ENCODE results near the gene IGFN1. TPM values are rescaled to one million over a fixed set of nuclear protein-coding genes. Genes with fewer than 3 reads are reported as not detected.

Gene IGFN1
- total and polyA plus RNA-seq, 3 donors from 2014 or later: 8.2 to 16.4 (median 12.5) TPM

- no peak for DNase-seq
- Histone ChIP-seq H3K27me3 (no peaks in the 10 kb centered on the region), H3K36me3 (ENCODE audit: low read depth, missing control alignments) (no peaks in the 10 kb centered on the region), H3K27ac (peak overlapping the region in 1 of 2 donors; percentile 8), H3K9me3 (no peaks in the 10 kb centered on the region), H3K4me1 (peaks cover 6% of the 10 kb centered on the region), H3K4me3 (peak overlapping the region in 1 of 2 donors; percentile 81)
- TF ChIP-seq POLR2A (IDR thresholded peaks at IDR 0.05) (no peak), CTCF (IDR thresholded peaks at IDR 0.05) (no peak)
- 59 to 71% methylated on average over 2 of the region's 2 CpGs for WGBS, 2 donors
- intact Hi-C loops (cut with DNase I; ENCODE audit: low total_unique reads): no loop called here
Measured at GRCh38 chr1:201169971-201170532, 20.6 kb upstream of the IGFN1 start.

GRCh38 chr1:201170533-201171062 lies 20.0 kb upstream of the IGFN1 start:
- peak overlapping the region; percentile 68 to 74 for H3K27ac ChIP-seq
- intact Hi-C loops (cut with DNase I; ENCODE audit: low total_unique reads): no loop called here
- H3K36me3 ChIP-seq (ENCODE audit: low read depth, missing control alignments): no peaks in the 10 kb centered on the region
- H3K27me3 ChIP-seq: no peaks in the 10 kb centered on the region
- peak overlapping the region; percentile 56 to 81 for H3K4me3 ChIP-seq
- H3K9me3 ChIP-seq: no peaks in the 10 kb centered on the region
- TF ChIP-seq CTCF (IDR thresholded peaks at IDR 0.05): peak in 1 of 3 experiments; percentile 9
- peak; percentile 34 for TF ChIP-seq POLR2A (IDR thresholded peaks at IDR 0.05)
- 4 to 5% methylated on average over 21 to 26 of the region's 26 CpGs for WGBS, 2 donors
- peaks cover 6% of the 10 kb centered on the region for H3K4me1 ChIP-seq
- peak; percentile 95 for DNase-seq

DNA sequence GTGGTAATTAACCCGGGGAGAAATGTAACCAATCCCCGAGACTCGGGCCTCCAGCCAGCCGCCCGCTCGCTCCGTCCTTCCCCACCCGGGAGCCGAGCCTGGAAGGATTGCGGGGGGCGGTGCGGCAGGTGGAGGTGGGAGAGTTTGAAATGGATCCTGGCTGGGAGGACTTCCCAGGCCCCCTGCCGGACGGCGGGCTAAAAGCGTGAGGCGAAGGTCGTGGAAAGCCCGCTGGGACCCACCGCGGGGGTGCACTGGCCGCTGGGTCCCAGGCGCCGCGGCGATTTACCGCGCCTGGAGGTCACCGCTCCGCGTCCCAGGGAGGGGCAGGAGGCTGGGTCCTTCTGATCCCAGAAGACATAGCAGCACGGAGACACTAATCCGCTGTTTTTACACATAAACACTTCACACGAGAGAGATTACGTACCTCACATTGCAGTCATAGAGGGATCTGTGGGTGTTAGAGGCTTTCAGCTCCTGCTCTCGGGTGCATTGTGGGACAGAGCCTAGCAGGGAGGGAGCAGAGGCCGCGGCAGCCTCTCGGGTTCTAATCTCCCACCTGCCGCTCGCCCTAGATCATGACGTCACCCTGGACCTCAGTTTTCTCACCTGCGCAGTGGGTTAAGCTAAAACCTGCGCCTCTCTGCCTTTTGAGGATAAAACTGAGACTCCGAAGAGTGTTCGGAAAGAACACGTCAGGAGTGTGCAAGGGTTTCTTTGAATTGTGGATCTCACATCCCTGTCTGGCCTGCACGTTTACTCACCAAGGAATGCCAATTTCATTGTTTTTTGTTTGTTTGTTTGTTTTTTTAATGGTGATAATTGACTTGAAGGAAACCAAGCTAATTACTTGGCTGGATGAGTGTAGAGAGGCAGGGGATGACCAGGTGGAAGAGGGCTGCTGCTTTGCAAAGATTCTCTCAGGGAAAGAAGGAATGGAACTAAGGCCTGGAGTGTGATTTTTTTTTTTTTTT lies 19.3 kb upstream of the IGFN1 start:
- TF ChIP-seq POLR2A (IDR thresholded peaks at IDR 0.05) (no peak), CTCF (IDR thresholded peaks at IDR 0.05) (no peak)
- no peaks in the 10 kb centered on the region for H3K27me3 ChIP-seq
- H3K36me3 ChIP-seq (ENCODE audit: low read depth, missing control alignments): no peaks in the 10 kb centered on the region
- peak; percentile 49 for DNase-seq
- 8 to 13% methylated on average over 17 to 48 of the region's 48 CpGs for WGBS, 2 donors
- peaks cover 6% of the 10 kb centered on the region for H3K4me1 ChIP-seq
- no peaks in the 10 kb centered on the region for H3K9me3 ChIP-seq
- peak overlapping the region; percentile 56 to 81 for H3K4me3 ChIP-seq
- intact Hi-C loops (cut with DNase I; ENCODE audit: low total_unique reads): no loop called here
- peak overlapping the region; percentile 68 to 74 for H3K27ac ChIP-seq

GRCh38 chr1:201172326-201172725 lies 18.3 kb upstream of the IGFN1 start:
- Histone ChIP-seq H3K27ac (no peak overlapping the region), H3K36me3 (ENCODE audit: low read depth, missing control alignments) (no peaks in the 10 kb centered on the region), H3K4me1 (peaks cover 6% of the 10 kb centered on the region), H3K27me3 (no peaks in the 10 kb centered on the region), H3K9me3 (no peaks in the 10 kb centered on the region), H3K4me3 (no peak overlapping the region)
- intact Hi-C loops (cut with DNase I; ENCODE audit: low total_unique reads): no loop called here
- no peak for TF ChIP-seq POLR2A (IDR thresholded peaks at IDR 0.05)
- no peak for TF ChIP-seq CTCF (IDR thresholded peaks at IDR 0.05)
- DNase-seq: no peak
- WGBS, 2 donors: 83 to 86% methylated on average over 4 of the region's 4 CpGs
